Vagina (tissue), 2 donors: Measurements from ENCODE around the gene POM121L2. TPM values are rescaled to one million over a fixed set of nuclear protein-coding genes. Genes with fewer than 3 reads are reported as not detected.

Experiments
- DNase-seq, 2 donors: peaks; one replicate each; pipeline ENCODE4 v3.0.0-alpha.2; 2017; ENCODE audit errors: extremely low spot score in 2 of 2
- H3K27ac ChIP-seq: fragments of 200-600 bp; sonication (generic); one replicate; pipeline ENCODE4 v1.5.1; 2019
- H3K27me3 ChIP-seq: fragments of 200-600 bp; sonication (generic); one replicate; pipeline ENCODE4 v1.5.1; 2019
- H3K36me3 ChIP-seq, 2 donors: fragments of 200-600 bp; sonication (generic); one replicate each; pipeline ENCODE4 v1.5.1; 2017 to 2019
- H3K4me1 ChIP-seq: fragments of 200-600 bp; sonication (generic); one replicate; pipeline ENCODE4 v1.5.1; 2019
- H3K4me3 ChIP-seq, 2 donors: fragments of 200-600 bp; sonication (generic); 1 replicate in 1 of 2; 2 replicates in 1 of 2; pipeline ENCODE4 v1.5.1; 2016 to 2019
- H3K9me3 ChIP-seq: fragments of 200-600 bp; sonication (generic); one replicate; pipeline ENCODE4 v1.5.1; 2019
- CTCF ChIP-seq, 3 experiments: fragments of 450-650 bp in 2 of 3; fragments of 200-600 bp in 1 of 3; sonication (generic) in 1 of 3; IDR thresholded peaks; one replicate each; pipeline ENCODE4 v1.5.1; 2017 to 2019; ENCODE audit warnings: antibody characterized with exemption in 3 of 3, mild to moderate bottlenecking in 2 of 3, moderate library complexity in 2 of 3
- POLR2A ChIP-seq, 2 donors: fragments of 450-650 bp; IDR thresholded peaks; one replicate each; pipeline ENCODE4 v1.6.1; 2017; ENCODE audit warnings: antibody characterized with exemption in 2 of 2, mild to moderate bottlenecking in 2 of 2, moderate library complexity in 2 of 2
- POLR2AphosphoS5 ChIP-seq, 2 donors: sonication (generic); formaldehyde crosslinking; IDR thresholded peaks; one replicate each; pipeline ENCODE4 v1.9.0; 2017; ENCODE audit warnings: antibody characterized with exemption in 2 of 2, mild to moderate bottlenecking in 2 of 2, low read depth in 1 of 2; ENCODE audit not compliant: insufficient read depth in 1 of 2
- intact Hi-C: fragments of 100-400 bp; cut with DNase I; formaldehyde crosslinking; loops from one replicate; pipeline ENCODE4 v1.15.1; 2023
- total RNA-seq: library from RNA; depleted of rRNA; stranded (reverse); fragments of >200 nt; gene quantifications from one replicate; pipeline ENCODE4 v1.2.3, GENCODE V29; 2016

Gene POM121L2
- total RNA-seq, 1 donor from 2014 or later: not detected

GRCh38 chr6:27293436-27294098 lies 18.5 kb downstream of the POM121L2 start:
- Histone ChIP-seq H3K36me3 (no peaks in the 10 kb centered on the region), H3K27me3 (no peaks in the 10 kb centered on the region), H3K4me1 (no peaks in the 10 kb centered on the region), H3K9me3 (no peaks in the 10 kb centered on the region), H3K4me3 (no peak overlapping the region), H3K27ac (no peak overlapping the region)
- intact Hi-C loops: no loop called here
- no peak for DNase-seq
- TF ChIP-seq CTCF (IDR thresholded peaks at IDR 0.05): no peak
- TF ChIP-seq POLR2AphosphoS5 (IDR thresholded peaks at IDR 0.05; ENCODE audit: insufficient read depth in 1 of 2, low read depth in 1 of 2): no peak
- no peak for TF ChIP-seq POLR2A (IDR thresholded peaks at IDR 0.05)

DNA sequence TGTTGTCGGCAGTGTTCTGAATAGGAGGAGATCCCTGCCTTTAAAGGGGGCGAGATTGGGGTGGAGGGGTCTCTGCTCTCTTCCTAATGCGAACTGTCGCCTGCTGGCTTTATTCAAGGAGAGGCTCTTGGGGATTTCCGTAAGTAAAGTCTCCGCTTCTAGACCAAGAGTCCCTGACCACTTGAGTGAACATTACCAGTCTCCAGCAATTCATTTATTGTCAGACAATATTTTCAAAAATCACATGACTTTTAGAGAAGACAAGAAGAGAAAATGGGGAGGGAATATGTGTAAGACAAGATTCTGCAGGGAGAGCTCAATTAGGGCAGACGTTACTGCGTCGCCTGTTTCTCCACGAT lies 21.2 kb downstream of the POM121L2 start:
- H3K9me3 ChIP-seq: no peaks in the 10 kb centered on the region
- H3K4me1 ChIP-seq: peaks cover 6% of the 10 kb centered on the region
- no peak overlapping the region for H3K4me3 ChIP-seq
- H3K27me3 ChIP-seq: peaks cover 5% of the 10 kb centered on the region
- TF ChIP-seq POLR2A (IDR thresholded peaks at IDR 0.05): no peak
- TF ChIP-seq CTCF (IDR thresholded peaks at IDR 0.05): no peak
- no peak for TF ChIP-seq POLR2AphosphoS5 (IDR thresholded peaks at IDR 0.05; ENCODE audit: insufficient read depth in 1 of 2, low read depth in 1 of 2)
- H3K36me3 ChIP-seq: no peaks in the 10 kb centered on the region
- no peak for DNase-seq
- intact Hi-C loops: no loop called here
- H3K27ac ChIP-seq: no peak overlapping the region

GRCh38 chr6:27290065-27290849 lies 21.8 kb downstream of the POM121L2 start:
- Histone ChIP-seq H3K4me1 (peaks cover 6% of the 10 kb centered on the region), H3K27me3 (peaks cover 5% of the 10 kb centered on the region), H3K27ac (no peak overlapping the region), H3K36me3 (no peaks in the 10 kb centered on the region), H3K9me3 (no peaks in the 10 kb centered on the region), H3K4me3 (no peak overlapping the region)
- intact Hi-C loops: no loop called here
- no peak for TF ChIP-seq POLR2AphosphoS5 (IDR thresholded peaks at IDR 0.05; ENCODE audit: insufficient read depth in 1 of 2, low read depth in 1 of 2)
- TF ChIP-seq CTCF (IDR thresholded peaks at IDR 0.05): no peak
- no peak for TF ChIP-seq POLR2A (IDR thresholded peaks at IDR 0.05)
- DNase-seq: no peak

- no peaks in the 10 kb centered on the region for H3K9me3 ChIP-seq
- H3K4me1 ChIP-seq: peaks cover 6% of the 10 kb centered on the region
- H3K4me3 ChIP-seq: no peak overlapping the region
- no peak overlapping the region for H3K27ac ChIP-seq
- H3K27me3 ChIP-seq: peaks cover 5% of the 10 kb centered on the region
- no peaks in the 10 kb centered on the region for H3K36me3 ChIP-seq
- TF ChIP-seq POLR2AphosphoS5 (IDR thresholded peaks at IDR 0.05; ENCODE audit: insufficient read depth in 1 of 2, low read depth in 1 of 2) (no peak), CTCF (IDR thresholded peaks at IDR 0.05) (no peak), POLR2A (IDR thresholded peaks at IDR 0.05) (no peak)
- intact Hi-C loops: no loop called here
- DNase-seq: no peak
These were observed 23.7 kb downstream of the POM121L2 start for GRCh38 chr6:27288136-27289044.
